Breast epithelium (tissue), 4 donors: ENCODE results near the gene MDGA2. TPM values are rescaled to one million over a fixed set of nuclear protein-coding genes. Genes with fewer than 3 reads are reported as not detected.

ENCODE experiments used
- DNase-seq, 2 donors: peaks; one replicate each; pipeline ENCODE4 v3.0.0-alpha.2; 2019; ENCODE audit warnings: low spot score in 2 of 2
- H3K27ac ChIP-seq, 2 donors: fragments of 200-600 bp; sonication (generic) in 1 of 2; one replicate each; pipeline ENCODE4 v1.5.1; 2016 to 2019; ENCODE audit warnings: mild to moderate bottlenecking in 1 of 2
- H3K27me3 ChIP-seq, 2 donors: fragments of 200-600 bp; sonication (generic) in 1 of 2; one replicate each; pipeline versions ENCODE4 v1.5.1 to v1.6.0; 2017 to 2019; ENCODE audit warnings: control low read depth in 1 of 2, mild to moderate bottlenecking in 1 of 2
- H3K36me3 ChIP-seq: fragments of 200-600 bp; one replicate; pipeline ENCODE4 v1.5.1; 2019
- H3K4me1 ChIP-seq, 2 donors: fragments of 200-600 bp; sonication (generic); one replicate each; pipeline ENCODE4 v1.5.1; 2016 to 2019; ENCODE audit warnings: control low read depth in 1 of 2
- H3K4me3 ChIP-seq, 3 donors: fragments of 200-600 bp; sonication (generic); 1 replicate in 2 of 3; 2 replicates in 1 of 3; pipeline ENCODE4 v1.5.1; 2016 to 2019; ENCODE audit warnings: mild to moderate bottlenecking in 3 of 3, moderate library complexity in 2 of 3
- H3K9me3 ChIP-seq, 2 donors: fragments of 200-600 bp; sonication (generic) in 1 of 2; one replicate each; pipeline ENCODE4 v1.5.1; 2016 to 2019; ENCODE audit warnings: control low read depth in 1 of 2
- CTCF ChIP-seq, 3 donors: fragments of 450-650 bp; IDR thresholded peaks; one replicate each; pipeline ENCODE4 v1.5.1; 2016 to 2017; ENCODE audit warnings: antibody characterized with exemption in 3 of 3, mild to moderate bottlenecking in 3 of 3, moderate library complexity in 3 of 3
- POLR2A ChIP-seq: fragments of 450-650 bp; IDR thresholded peaks from one replicate; pipeline ENCODE4 v1.6.1; 2016; ENCODE audit warnings: antibody characterized with exemption, mild to moderate bottlenecking, moderate library complexity
- POLR2AphosphoS5 ChIP-seq, 3 donors: sonication (generic); formaldehyde crosslinking; IDR thresholded peaks; one replicate each; pipeline ENCODE4 v1.6.1; 2017; ENCODE audit warnings: antibody characterized with exemption in 3 of 3
- intact Hi-C: fragments of 100-400 bp; cut with DNase I; formaldehyde crosslinking; loops from one replicate; pipeline ENCODE4 v1.15.1; 2023; ENCODE audit warnings: low total_unique reads
- total RNA-seq, 3 donors: library from RNA; depleted of rRNA; stranded (reverse); fragments of >200 nt; gene quantifications; one replicate each; pipeline ENCODE4 v1.1.0, GENCODE V29; 2016

MDGA2 gene
- total RNA-seq, 3 donors from 2014 or later: not detected

GRCh38 chr14:47619392-47619791 lies 56.0 kb downstream of the MDGA2 start:
- Histone ChIP-seq H3K9me3 (no peaks in the 10 kb centered on the region), H3K36me3 (no peaks in the 10 kb centered on the region), H3K4me3 (no peak overlapping the region), H3K4me1 (no peaks in the 10 kb centered on the region), H3K27ac (no peak overlapping the region), H3K27me3 (no peaks in the 10 kb centered on the region)
- DNase-seq: no peak
- intact Hi-C loops: no loop called here
- TF ChIP-seq POLR2A: no peak
- TF ChIP-seq POLR2AphosphoS5 (IDR thresholded peaks at IDR 0.05): no peak
- no peak for TF ChIP-seq CTCF (IDR thresholded peaks at IDR 0.05)

- no peaks in the 10 kb centered on the region for H3K9me3 ChIP-seq
- no peaks in the 10 kb centered on the region for H3K4me1 ChIP-seq
- H3K36me3 ChIP-seq: no peaks in the 10 kb centered on the region
- TF ChIP-seq POLR2A: no peak
- TF ChIP-seq POLR2AphosphoS5 (IDR thresholded peaks at IDR 0.05): no peak
- TF ChIP-seq CTCF (IDR thresholded peaks at IDR 0.05): no peak
- intact Hi-C loops: no loop called here
- H3K27me3 ChIP-seq: no peaks in the 10 kb centered on the region
- no peak for DNase-seq
- H3K27ac ChIP-seq: no peak overlapping the region
- H3K4me3 ChIP-seq: no peak overlapping the region
Measured at GRCh38 chr14:47606566-47606965, 68.8 kb downstream of the MDGA2 start.

- no peaks in the 10 kb centered on the region for H3K36me3 ChIP-seq
- no peak for DNase-seq
- intact Hi-C loops: no loop called here
- H3K27me3 ChIP-seq: no peaks in the 10 kb centered on the region
- H3K27ac ChIP-seq: no peak overlapping the region
- H3K4me3 ChIP-seq: no peak overlapping the region
- H3K4me1 ChIP-seq: no peaks in the 10 kb centered on the region
- TF ChIP-seq CTCF (IDR thresholded peaks at IDR 0.05) (no peak), POLR2AphosphoS5 (IDR thresholded peaks at IDR 0.05) (no peak), POLR2A (no peak)
- no peaks in the 10 kb centered on the region for H3K9me3 ChIP-seq
Measured at GRCh38 chr14:47596860-47597259, 78.5 kb downstream of the MDGA2 start.

GRCh38 chr14:47596232-47596631 lies 79.2 kb downstream of the MDGA2 start:
- Histone ChIP-seq H3K4me3 (no peak overlapping the region), H3K9me3 (no peaks in the 10 kb centered on the region), H3K27ac (no peak overlapping the region), H3K36me3 (no peaks in the 10 kb centered on the region), H3K4me1 (no peaks in the 10 kb centered on the region), H3K27me3 (no peaks in the 10 kb centered on the region)
- intact Hi-C loops: no loop called here
- TF ChIP-seq POLR2AphosphoS5 (IDR thresholded peaks at IDR 0.05) (no peak), POLR2A (no peak), CTCF (IDR thresholded peaks at IDR 0.05) (no peak)
- DNase-seq: no peak

- no peaks in the 10 kb centered on the region for H3K36me3 ChIP-seq
- intact Hi-C loops: no loop called here
- H3K27me3 ChIP-seq: no peaks in the 10 kb centered on the region
- no peak overlapping the region for H3K27ac ChIP-seq
- TF ChIP-seq POLR2A (no peak), POLR2AphosphoS5 (IDR thresholded peaks at IDR 0.05) (no peak), CTCF (IDR thresholded peaks at IDR 0.05) (no peak)
- H3K4me3 ChIP-seq: no peak overlapping the region
- no peaks in the 10 kb centered on the region for H3K4me1 ChIP-seq
- no peak for DNase-seq
- H3K9me3 ChIP-seq: no peaks in the 10 kb centered on the region
Measured at GRCh38 chr14:47595552-47595951, 79.9 kb downstream of the MDGA2 start.
